ENCODE data around the gene RBM42. TPM values are rescaled to one million over a fixed set of nuclear protein-coding genes. Genes with fewer than 3 reads are reported as not detected.
"Not testable (repeated sequence)": the region's sequence is repeated elsewhere in the genome, so short reads cannot be mapped to it uniquely, and the experiment has no call there.

RBM42 gene
- polyA plus RNA-seq, 1 donor: 56.9 TPM

DNA sequence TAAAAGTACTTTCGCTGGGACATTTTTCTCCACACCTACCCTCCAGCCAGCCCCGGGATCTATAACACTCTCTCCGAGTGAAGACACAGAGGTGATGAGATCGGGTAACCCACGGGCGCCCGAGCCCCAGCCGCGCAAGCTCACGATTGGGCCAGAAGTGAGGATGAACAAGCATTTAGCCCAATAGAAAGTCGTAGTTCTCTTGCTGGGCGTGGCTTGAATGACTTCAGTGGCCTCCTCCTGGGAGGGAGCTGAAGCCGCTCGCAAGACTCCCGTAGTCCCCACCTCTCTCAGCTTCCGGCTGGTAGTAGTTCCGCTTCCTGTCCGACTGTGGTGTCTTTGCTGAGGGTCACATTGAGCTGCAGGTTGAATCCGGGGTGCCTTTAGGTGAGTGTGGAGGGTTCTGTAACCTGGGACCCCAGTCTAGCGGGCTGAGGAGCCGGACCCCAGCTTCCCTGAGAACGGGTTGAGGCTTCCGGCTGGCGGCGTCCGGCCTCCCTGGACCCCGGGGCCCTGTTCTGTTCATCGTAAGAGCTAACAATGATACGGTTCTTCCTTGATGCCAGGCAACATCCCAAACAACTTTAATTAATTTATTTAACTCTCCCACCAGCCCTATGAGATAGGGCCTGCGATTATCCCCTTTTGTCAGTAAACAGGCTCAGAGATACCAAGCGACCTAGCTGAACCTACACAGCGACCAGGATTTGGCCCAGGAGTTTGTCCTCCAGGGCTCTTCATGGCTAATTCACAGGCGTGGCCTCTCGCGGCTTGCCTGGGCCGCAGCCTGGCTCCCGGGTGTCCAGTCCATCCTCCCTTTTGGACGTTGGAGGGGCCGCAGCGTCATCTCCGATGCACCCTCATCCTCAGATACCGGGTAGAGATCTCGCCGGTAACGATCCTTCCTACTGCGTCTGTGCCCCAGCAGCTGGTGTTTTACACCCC is 19.5 kb downstream of the RBM42 start, which contains the start of gene COX6B1:
TSS of gene COX6B1 (plus strand) at position 307 of the 945 bp plus-strand sequence. CDS start 2,921 bp downstream, outside the sequence.
- Histone ChIP-seq H3K9me3 (ENCODE audit: control insufficient read depth, low read depth, low read length) (no peaks in the 10 kb centered on the region), H3K4me1 (ENCODE audit: control insufficient read depth, insufficient read depth, low read length) (peaks cover 10% of the 10 kb centered on the region), H3K36me3 (ENCODE audit: control insufficient read depth, insufficient read depth, low read length) (peaks cover 15% of the 10 kb centered on the region), H3K27me3 (ENCODE audit: control insufficient read depth, insufficient read depth, low read length) (no peaks in the 10 kb centered on the region), H3K27ac (ENCODE audit: low read length) (peak within 1 kb of the TSS; percentile 55), H3K4me3 (ENCODE audit: low read length) (peak within 1 kb of the TSS; percentile 73)
- DNase-seq: peak; percentile 95 to 98
- WGBS (ENCODE audit: insufficient coverage, low lambda C conversion rate): no CpG with 5 or more reads among the region's 46 CpGs

DNA sequence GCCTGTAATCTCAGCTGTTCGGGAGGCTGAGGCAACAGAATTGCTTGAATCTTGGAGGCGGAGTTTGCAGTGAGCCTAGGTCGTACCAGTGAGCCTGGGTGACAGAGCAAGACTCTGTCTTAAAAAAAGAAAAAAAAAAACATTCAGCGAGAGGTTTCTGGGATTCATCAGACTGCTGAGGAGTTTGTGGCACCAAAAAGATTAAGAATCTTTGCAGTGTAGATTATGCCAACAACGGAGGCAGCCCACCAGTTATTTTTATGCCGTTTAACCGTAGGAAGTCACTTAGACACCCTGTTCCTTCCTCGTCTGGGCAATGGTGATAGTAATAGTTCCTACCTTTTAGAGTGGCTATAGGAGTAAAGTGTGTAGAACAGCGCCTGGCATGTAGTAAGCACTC is 21.7 kb downstream of the RBM42 start:
- no peak overlapping the region for H3K27ac ChIP-seq (ENCODE audit: low read length)
- H3K4me3 ChIP-seq (ENCODE audit: low read length): no peak overlapping the region
- WGBS (ENCODE audit: insufficient coverage, low lambda C conversion rate): no CpG with 5 or more reads among the region's 9 CpGs
- no peak for DNase-seq
- H3K9me3 ChIP-seq (ENCODE audit: control insufficient read depth, low read depth, low read length): no peaks in the 10 kb centered on the region
- H3K36me3 ChIP-seq (ENCODE audit: control insufficient read depth, insufficient read depth, low read length): peaks cover 28% of the 10 kb centered on the region
- H3K4me1 ChIP-seq (ENCODE audit: control insufficient read depth, insufficient read depth, low read length): peaks cover 3% of the 10 kb centered on the region
- no peaks in the 10 kb centered on the region for H3K27me3 ChIP-seq (ENCODE audit: control insufficient read depth, insufficient read depth, low read length)

DNA sequence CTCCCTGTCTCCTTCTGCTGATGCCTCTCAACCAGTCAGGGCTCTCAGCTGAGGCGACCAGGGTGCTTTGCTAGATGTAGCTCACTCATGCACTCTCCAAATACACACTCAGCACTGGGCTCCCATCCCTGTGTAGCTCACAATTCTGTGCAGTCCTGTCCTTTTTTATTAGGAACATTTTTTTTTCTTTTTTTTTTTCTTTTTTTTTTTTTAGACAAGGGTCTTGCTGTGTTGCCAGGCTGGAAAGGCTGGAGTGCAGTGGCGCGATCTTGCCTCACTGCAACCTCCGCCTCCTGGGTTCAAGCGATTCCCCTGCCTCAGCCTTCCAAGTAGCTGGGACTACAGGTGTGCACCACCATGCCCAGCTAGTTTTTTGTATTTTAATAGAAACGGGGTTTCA is 26.0 kb downstream of the RBM42 start:
- H3K27me3 ChIP-seq (ENCODE audit: control insufficient read depth, insufficient read depth, low read length); DNase-seq; H3K9me3 ChIP-seq (ENCODE audit: control insufficient read depth, low read depth, low read length); H3K27ac ChIP-seq (ENCODE audit: low read length); H3K4me1 ChIP-seq (ENCODE audit: control insufficient read depth, insufficient read depth, low read length); H3K4me3 ChIP-seq (ENCODE audit: low read length): not testable (repeated sequence)
- 100% methylated on average over 1 of the region's 6 CpGs for WGBS (ENCODE audit: insufficient coverage, low lambda C conversion rate)
- H3K36me3 ChIP-seq (ENCODE audit: control insufficient read depth, insufficient read depth, low read length): peaks cover 56% of the 10 kb centered on the region

DNA sequence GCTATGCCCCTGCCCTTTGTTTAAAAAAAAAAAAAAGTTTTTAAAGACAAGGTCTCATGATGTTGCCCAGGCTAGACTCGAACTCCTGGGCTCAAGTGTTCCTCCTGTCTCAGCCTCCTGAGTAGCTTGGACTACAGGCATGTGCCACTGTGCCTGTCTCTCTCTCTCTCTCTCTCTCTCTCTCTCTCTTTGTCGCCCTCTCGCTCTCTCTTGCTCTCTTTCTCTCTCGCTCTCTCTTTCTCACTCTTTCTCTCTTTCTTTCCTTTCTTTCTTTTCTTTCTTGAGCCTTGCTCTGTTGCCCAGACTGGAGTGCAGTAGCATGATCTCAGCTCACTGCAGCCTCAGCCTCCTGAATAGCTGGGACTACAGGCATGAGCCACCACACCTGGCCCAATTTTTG is 26.8 kb downstream of the RBM42 start:
- Histone ChIP-seq H3K4me3 (ENCODE audit: low read length) (no peak overlapping the region), H3K27ac (ENCODE audit: low read length) (no peak overlapping the region), H3K27me3 (ENCODE audit: control insufficient read depth, insufficient read depth, low read length) (no peaks in the 10 kb centered on the region), H3K9me3 (ENCODE audit: control insufficient read depth, low read depth, low read length) (no peaks in the 10 kb centered on the region), H3K4me1 (ENCODE audit: control insufficient read depth, insufficient read depth, low read length) (no peaks in the 10 kb centered on the region), H3K36me3 (ENCODE audit: control insufficient read depth, insufficient read depth, low read length) (peaks cover 57% of the 10 kb centered on the region)
- DNase-seq: no peak
- 96% methylated on average over 4 of the region's 4 CpGs for WGBS (ENCODE audit: insufficient coverage, low lambda C conversion rate)

DNA sequence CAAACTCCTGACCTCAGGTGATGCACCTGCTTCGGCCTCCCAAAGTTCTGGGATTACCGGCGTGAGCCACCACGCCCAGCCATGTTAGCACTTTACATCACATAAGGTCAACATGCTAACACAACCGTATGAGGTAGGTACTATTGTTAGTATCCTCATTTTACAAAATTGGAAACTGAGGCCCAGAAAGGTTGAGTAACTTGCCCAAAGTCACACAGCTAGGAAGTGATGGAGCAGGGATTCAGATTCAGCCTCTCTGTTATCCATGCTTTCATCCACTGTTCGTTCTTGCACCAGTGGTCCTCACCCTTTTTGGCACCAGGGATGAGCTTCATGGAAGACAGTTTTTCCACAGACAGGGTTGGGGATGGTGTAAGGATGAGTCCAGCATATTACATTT is 27.9 kb downstream of the RBM42 start:
- Histone ChIP-seq H3K36me3 (ENCODE audit: control insufficient read depth, insufficient read depth, low read length) (peaks cover 47% of the 10 kb centered on the region), H3K9me3 (ENCODE audit: control insufficient read depth, low read depth, low read length) (no peaks in the 10 kb centered on the region), H3K4me3 (ENCODE audit: low read length) (no peak overlapping the region), H3K27me3 (ENCODE audit: control insufficient read depth, insufficient read depth, low read length) (no peaks in the 10 kb centered on the region), H3K4me1 (ENCODE audit: control insufficient read depth, insufficient read depth, low read length) (no peaks in the 10 kb centered on the region), H3K27ac (ENCODE audit: low read length) (no peak overlapping the region)
- WGBS (ENCODE audit: insufficient coverage, low lambda C conversion rate): no CpG with 5 or more reads among the region's 6 CpGs
- no peak for DNase-seq

DNA sequence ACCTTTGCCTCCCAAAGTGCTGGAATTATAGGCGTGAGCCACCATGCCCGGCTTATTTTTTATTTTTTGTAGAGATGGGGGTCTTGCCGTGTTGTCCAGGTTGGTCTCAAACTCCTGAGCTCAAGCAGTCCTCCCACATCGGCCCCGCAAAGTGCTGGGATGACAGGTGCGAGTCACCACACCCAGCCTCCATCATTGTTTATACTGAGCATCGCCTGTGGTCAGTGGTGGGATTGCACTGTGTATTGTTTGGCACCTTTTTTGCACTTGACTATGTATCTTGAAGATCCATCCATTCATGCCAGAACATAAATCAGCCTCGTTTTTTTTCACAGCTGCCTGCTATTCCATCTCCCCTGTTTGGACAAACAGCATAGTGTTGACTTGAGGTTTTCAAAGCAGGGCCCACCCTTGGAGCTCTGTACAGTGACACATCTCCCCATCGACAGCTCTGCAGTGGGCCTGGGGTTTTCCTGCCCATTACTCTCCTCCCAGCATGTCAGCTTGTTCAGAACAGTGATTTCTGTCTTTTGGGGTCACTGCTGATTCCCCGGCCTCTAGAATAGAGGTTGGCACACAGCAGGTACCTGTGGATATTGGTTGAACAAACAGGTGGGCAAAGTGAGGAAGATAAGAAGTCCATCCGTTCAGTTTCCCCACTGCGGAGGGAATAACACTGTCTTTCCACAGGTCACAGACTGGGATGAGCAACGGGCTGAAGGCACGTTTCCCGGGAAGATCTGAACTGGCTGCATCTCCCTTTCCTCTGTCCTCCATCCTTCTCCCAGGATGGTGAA is 29.3 kb downstream of the RBM42 start:
- peaks cover 42% of the 10 kb centered on the region for H3K36me3 ChIP-seq (ENCODE audit: control insufficient read depth, insufficient read depth, low read length)
- WGBS (ENCODE audit: insufficient coverage, low lambda C conversion rate): no CpG with 5 or more reads among the region's 15 CpGs
- no peaks in the 10 kb centered on the region for H3K4me1 ChIP-seq (ENCODE audit: control insufficient read depth, insufficient read depth, low read length)
- no peaks in the 10 kb centered on the region for H3K9me3 ChIP-seq (ENCODE audit: control insufficient read depth, low read depth, low read length)
- no peak overlapping the region for H3K4me3 ChIP-seq (ENCODE audit: low read length)
- H3K27ac ChIP-seq (ENCODE audit: low read length): no peak overlapping the region
- no peak for DNase-seq
- no peaks in the 10 kb centered on the region for H3K27me3 ChIP-seq (ENCODE audit: control insufficient read depth, insufficient read depth, low read length)

DNA sequence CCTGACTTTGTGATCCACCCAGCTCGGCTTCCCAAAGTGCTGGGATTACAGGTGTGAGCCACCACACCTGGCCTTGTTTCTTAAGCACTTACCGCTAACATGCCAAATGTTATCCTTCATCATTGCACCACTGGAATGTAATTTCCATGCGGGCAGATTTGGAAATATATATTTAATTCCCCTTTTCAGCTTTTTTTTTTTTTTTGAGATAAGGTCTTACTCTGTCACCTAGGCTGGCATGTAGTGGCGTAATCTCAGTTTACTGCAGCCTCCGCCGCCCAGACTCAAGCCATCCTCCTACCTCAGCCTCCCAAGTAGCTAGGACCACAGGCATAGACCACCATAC is 33.1 kb downstream of the RBM42 start:
- no peak for DNase-seq
- no CpG with 5 or more reads among the region's 6 CpGs for WGBS (ENCODE audit: insufficient coverage, low lambda C conversion rate)
- H3K9me3 ChIP-seq (ENCODE audit: control insufficient read depth, low read depth, low read length): no peaks in the 10 kb centered on the region
- no peak overlapping the region for H3K27ac ChIP-seq (ENCODE audit: low read length)
- H3K4me3 ChIP-seq (ENCODE audit: low read length): no peak overlapping the region
- H3K4me1 ChIP-seq (ENCODE audit: control insufficient read depth, insufficient read depth, low read length): no peaks in the 10 kb centered on the region
- H3K27me3 ChIP-seq (ENCODE audit: control insufficient read depth, insufficient read depth, low read length): no peaks in the 10 kb centered on the region
- peaks cover 23% of the 10 kb centered on the region for H3K36me3 ChIP-seq (ENCODE audit: control insufficient read depth, insufficient read depth, low read length)

DNA sequence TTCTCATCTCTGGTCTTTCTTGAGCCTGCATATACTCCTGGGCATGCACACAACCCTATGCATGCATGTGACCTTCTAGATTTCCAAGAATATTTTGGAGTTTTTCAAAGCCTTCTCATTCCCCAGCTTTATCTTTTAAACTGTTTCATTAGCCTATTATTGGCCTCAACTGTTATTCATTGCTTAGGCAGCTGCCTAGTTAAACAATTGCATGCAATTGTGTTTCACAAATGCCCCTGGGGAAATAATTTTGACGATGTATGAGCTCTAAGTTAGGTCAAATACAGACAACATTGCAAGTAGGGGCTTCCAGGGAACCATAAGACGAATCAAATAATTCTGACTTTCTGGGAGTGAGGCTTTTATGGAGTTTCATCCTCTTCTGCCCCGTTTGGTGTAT is 35.1 kb downstream of the RBM42 start:
- no peaks in the 10 kb centered on the region for H3K27me3 ChIP-seq (ENCODE audit: control insufficient read depth, insufficient read depth, low read length)
- peaks cover 7% of the 10 kb centered on the region for H3K36me3 ChIP-seq (ENCODE audit: control insufficient read depth, insufficient read depth, low read length)
- no peak overlapping the region for H3K27ac ChIP-seq (ENCODE audit: low read length)
- 100% methylated on average over 1 of the region's 3 CpGs for WGBS (ENCODE audit: insufficient coverage, low lambda C conversion rate)
- DNase-seq: no peak
- no peak overlapping the region for H3K4me3 ChIP-seq (ENCODE audit: low read length)
- H3K9me3 ChIP-seq (ENCODE audit: control insufficient read depth, low read depth, low read length): no peaks in the 10 kb centered on the region
- no peaks in the 10 kb centered on the region for H3K4me1 ChIP-seq (ENCODE audit: control insufficient read depth, insufficient read depth, low read length)

DNA sequence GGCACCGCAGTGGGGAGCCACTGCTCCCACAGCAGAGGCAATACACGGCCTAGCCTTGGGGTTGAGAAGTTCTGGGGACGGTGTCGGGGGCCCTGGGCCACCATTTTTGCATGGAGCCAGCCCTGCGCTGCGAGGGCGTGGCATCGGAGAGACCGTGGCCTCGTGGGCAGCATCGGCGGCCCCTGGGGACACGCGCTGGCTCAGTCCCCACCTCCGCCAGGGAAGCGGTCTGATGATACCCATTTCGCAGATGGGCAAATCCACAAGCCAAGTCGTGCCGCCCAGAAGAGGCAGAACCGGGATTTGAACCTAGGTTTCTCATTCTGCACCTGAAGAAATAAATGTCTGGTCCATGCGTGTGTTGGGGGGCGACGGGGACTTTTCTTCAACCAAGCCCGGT is 36.3 kb downstream of the RBM42 start:
- H3K4me3 ChIP-seq (ENCODE audit: low read length): no peak overlapping the region
- H3K27me3 ChIP-seq (ENCODE audit: control insufficient read depth, insufficient read depth, low read length): no peaks in the 10 kb centered on the region
- no peak overlapping the region for H3K27ac ChIP-seq (ENCODE audit: low read length)
- WGBS (ENCODE audit: insufficient coverage, low lambda C conversion rate): 100% methylated on average over 3 of the region's 24 CpGs
- H3K4me1 ChIP-seq (ENCODE audit: control insufficient read depth, insufficient read depth, low read length): peaks cover 4% of the 10 kb centered on the region
- DNase-seq: no peak
- H3K36me3 ChIP-seq (ENCODE audit: control insufficient read depth, insufficient read depth, low read length): peaks cover 4% of the 10 kb centered on the region
- no peaks in the 10 kb centered on the region for H3K9me3 ChIP-seq (ENCODE audit: control insufficient read depth, low read depth, low read length)

DNA sequence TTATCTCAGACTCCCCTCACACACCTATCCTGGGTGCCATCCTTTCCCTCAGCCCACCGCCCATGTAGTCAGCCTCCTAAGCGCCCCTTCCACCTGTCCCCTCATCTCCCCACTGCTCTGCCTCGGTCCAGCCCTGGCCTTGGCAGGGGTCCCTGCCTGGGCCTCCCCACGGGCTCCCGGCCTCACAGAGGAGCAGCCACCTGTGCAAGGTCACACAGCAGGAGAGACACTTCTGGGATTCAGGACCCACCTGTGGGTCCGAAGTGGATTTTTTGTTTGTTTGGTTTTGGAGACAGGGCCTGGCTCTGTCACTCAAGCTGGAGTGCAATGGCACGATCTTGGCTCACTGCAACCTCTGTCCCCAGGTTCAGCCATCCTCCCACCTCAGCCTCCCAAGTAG is 36.8 kb downstream of the RBM42 start:
- H3K9me3 ChIP-seq (ENCODE audit: control insufficient read depth, low read depth, low read length): no peaks in the 10 kb centered on the region
- no CpG with 5 or more reads among the region's 7 CpGs for WGBS (ENCODE audit: insufficient coverage, low lambda C conversion rate)
- no peak overlapping the region for H3K4me3 ChIP-seq (ENCODE audit: low read length)
- no peak overlapping the region for H3K27ac ChIP-seq (ENCODE audit: low read length)
- peaks cover 4% of the 10 kb centered on the region for H3K36me3 ChIP-seq (ENCODE audit: control insufficient read depth, insufficient read depth, low read length)
- no peak for DNase-seq
- H3K4me1 ChIP-seq (ENCODE audit: control insufficient read depth, insufficient read depth, low read length): peaks cover 4% of the 10 kb centered on the region
- H3K27me3 ChIP-seq (ENCODE audit: control insufficient read depth, insufficient read depth, low read length): no peaks in the 10 kb centered on the region
